GM18517 (cell line): ENCODE results near the gene SCNN1A.

Experiments used
- ATAC-seq: cut with Tn5 transposase; IDR thresholded peaks from one replicate; pipeline ENCODE4 v1.9.1; 2021; ENCODE audit warnings: mild to moderate bottlenecking, moderate library complexity; ENCODE audit not compliant: unreplicated experiment

Gene SCNN1A

DNA sequence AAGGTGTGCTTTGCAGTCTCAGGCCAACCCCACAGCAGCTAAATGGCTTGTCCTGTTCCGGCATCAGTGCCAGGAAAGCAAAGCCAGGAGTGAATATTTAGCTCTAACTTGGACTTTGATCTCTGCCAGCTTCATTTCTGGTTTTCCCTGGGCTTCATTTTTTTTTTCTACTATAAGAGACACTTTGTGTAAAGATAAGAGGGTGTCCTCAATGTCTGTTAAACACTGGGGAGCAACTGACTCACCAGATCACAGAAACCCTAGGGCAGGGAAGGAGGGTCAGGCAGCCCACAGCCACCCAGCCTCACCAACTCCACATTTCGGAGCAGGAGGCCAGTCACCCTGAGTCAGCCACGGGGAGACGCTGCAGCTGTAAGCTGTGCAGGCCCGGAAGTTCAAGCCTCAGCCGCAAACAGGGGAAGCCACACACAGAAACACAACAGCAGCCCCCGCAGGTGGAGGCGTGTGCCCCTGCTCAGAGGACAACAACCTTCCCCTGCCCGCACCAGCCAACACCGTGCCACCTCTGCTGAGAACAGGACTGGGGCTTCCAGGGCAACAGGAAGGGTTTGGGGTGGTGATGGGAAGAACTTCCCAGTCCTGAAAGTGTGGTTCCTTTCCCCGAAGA lies 39.8 kb downstream of the SCNN1A start:
- peak; percentile 70 for ATAC-seq

DNA sequence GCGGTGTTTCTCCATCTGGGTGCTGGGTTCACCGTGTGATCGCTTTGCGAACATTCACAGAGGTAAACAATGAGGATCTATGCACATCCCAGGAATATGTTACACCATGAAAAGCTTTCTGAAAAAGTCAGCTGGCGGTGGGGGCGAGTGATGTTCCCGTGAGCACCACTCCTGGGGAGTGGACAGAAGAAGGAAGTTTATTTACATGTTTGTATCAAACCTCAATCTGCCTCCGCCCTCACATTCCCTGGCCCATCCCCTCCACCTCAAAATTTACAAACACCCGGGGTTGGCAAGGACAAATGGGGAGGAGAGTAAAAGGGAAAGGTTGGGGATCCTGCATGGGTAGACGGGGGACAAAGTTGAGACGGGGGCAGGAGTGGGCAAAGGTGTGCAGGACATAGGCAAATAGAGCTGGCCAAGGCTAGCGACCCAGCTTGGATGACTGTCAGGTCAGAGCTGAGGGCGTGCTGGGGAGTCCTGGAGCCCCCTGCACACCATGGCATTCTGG lies 40.4 kb downstream of the SCNN1A start:
- no peak for ATAC-seq

DNA sequence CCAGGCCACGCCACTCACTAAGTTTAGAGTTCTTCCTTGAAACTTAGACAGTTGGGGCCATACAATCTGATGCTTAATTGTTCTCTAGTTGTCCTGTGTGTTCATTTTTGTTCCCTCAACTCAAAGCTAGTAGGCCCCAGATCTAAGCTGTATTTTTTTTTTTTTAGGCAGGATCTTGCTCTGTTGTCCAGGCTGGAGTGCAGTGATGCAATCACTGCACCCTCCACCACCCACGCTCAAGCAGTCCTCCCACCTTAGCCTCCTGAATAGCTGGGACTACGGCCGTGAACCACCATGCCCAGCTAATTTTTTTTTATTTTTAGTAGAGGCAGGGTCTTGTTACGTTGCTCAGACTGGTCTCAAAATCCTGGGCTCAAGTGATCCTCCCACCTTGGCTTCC lies 41.0 kb downstream of the SCNN1A start:
- ATAC-seq = no peak

DNA sequence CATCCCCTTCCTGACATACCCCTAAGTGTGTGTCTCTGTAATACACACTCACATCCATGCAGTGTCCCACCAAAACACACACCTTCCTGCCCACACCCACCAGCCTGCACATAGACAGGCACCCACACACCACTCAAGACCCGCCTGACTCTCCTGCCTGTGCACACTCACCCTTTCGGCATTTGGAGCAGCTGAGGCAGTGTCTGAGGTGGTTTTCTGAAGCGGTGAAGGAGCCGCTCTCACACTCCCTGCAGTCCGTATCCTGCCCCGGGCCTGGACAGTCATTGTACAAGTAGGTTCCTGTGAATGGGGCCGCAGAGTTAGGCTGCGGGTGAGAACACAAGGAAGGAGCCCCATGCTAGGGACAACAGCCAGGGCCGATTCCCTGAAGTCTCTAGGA lies 41.8 kb downstream of the SCNN1A start:
- ATAC-seq = no peak

DNA sequence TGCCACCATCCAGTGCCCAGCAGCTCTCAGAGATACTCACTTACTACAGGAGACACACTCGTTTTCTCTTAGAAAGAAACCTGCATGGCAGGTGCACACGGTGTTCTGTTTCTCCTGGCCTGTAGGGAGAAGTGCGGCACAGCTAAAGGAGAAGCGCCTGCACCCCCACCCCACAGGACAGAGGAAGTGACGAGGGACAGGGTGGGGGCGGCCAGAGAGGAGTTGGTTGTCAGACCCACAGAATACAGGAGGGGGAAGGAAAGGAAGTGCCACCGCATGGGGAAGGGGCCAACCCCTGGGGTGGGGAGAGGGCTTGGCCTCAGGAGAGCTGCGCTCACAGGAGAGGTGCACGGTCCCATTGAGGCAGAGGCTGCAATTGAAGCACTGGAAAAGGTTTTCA lies 42.3 kb downstream of the SCNN1A start:
- ATAC-seq = no peak

DNA sequence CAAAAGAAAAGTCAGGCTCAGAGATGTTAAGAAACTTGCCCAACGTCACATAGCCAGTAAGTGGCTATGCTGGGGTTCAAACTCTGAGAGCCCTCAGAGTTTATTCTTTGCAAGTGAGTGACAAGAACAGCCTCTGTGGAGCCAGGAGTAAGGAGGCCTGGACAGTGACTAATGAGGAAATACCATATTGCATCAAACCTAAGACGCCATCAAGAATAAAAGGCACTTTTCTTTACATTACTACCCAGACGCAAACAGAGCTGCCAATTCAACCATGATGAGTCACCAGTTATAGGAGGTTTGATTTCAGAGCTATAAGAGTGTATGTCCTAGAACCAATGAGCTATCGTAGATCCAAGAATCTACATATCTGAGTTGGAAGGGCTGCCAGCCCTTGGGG lies 42.9 kb downstream of the SCNN1A start:
- no peak for ATAC-seq

DNA sequence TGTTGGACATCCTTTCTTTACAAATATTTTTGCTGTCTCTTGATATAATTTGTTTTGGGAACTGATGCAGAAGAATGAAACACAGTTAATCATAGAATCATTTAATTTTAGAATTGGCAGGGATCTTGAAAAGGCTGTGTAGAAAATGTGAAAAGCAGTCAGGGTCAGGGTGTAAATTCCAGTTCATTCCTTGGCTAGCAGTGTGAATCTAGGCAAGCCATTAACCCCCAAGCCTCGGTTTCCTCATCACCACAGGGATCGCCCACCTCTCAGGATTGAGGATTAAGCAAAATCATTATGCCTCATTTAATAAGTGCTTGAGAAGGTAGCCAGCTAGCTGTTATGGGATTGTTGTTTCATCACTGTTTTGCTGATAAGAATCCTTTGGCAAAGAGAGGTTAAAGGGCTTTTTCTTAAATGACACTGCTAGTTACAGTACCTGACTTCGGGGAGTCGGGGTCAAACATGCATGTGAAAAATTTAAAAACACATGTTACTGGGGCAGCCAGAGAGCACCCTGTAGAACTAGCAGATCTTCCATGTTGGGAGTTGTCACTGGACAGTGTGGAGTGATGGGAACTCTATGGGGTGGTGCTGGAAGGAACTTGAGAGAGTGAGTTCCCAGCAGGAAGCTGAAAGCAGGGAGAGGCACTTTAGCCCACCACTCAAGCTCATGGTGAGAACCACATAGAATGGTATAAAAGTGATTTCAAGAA lies 44.2 kb downstream of the SCNN1A start:
- no peak for ATAC-seq

DNA sequence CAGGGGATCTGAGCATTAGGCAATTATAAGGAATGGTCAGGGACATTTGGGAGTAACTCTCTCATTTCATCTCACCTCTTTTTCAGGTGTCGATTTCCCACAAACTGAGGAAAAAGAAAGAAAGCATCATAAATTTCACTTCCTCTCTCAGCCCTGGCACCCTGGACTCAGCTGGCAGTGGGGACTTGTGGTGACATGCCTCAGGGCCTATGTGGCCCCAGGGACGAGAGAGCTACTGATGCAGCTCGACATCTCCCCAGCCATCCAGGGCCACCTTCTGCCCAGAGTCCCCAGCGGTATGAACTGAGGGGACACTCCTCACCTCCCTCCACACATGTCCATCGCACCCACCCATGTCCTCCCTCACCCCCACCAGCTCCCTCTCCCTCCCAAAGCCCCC lies 45.2 kb downstream of the SCNN1A start:
- ATAC-seq = no peak

DNA sequence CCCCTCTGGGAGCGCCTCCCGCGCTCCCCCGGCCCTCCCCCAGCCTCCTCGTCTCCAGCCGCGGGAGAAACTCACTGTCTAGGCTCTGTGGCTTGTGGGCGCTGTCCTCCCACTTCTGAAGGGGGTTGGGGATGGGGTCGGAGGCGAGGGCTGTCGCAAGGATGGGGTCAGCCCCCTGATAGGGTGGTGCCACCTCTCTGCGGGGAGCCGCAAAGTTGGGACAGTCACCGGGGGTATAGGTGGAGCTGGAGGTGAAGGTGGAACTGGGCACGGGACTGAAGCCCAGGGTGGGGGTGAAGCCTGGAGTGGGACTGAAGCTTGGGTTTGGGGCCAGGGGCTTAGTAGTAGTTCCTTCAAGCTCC lies 45.7 kb downstream of the SCNN1A start:
- no peak for ATAC-seq

DNA sequence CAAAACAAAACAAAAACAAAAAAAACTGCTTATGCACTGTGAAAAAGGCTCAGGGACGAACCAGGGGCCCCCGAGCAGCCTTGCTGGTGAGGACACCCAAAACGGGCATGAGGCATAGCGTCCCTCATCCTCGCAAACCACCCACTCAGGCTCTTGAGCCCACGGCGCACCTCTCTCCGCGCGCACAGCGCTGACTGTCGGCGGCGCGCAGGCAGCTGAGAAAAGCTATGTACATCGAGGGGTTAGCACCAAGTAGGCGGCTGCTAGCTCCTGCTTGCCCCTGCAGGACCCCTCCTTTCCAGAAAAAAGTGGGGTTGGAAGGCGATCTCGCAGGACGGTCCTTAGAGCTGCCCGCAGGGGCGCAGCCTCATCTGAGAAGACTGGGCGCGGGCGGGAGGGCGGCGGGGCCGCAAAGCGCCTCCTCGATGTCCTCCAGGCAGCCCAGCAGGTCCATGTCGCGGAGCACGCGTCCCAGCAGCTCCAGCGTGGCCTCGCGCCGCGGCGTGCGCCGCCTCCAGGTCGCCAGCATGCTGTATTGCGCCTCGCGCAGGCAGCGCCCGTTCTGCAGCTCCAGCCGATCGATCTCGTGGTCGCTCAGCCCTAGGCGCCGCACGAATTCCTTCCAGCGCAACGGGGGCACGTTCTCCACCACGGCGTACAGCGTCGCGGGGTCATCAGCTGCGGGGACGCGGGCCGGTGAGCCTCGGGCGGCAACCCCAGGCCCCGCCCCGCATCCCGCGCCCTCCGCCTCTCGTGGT lies 46.2 kb downstream of the SCNN1A start:
- no peak for ATAC-seq

DNA sequence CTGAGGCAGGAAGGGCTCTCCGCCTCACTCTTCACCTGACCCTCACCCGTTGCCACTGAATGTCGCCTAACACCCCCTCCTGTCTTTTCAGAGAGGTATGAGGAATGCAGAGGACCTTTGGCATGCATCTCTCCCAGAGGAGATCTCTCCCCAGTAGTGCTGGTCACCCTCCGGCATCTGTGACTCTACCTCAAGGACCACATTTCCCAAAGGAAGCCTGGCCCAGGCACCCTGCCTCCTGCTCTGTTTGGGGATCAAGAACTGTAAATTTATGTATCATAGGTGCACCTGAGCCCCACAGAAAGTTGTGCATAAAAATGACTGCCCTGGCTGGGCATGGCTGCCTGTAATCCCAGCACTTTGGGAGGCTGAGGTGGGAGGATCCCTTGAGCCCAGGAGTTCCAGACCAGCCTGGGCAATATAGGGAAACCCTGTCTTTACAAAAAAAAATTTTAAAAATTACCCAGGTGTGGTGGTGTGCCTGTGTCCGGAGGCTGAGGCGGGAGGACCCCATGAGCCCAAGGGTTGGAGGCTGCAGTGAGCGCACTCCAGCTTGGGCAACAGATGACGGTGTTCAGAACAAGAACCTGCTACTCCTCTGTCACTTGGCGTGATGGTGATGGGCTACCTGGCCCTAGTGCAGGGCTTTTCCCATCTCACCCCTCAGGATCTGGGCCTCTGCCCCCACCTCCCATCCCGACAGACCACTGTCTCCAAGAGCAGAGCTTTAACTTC lies 47.2 kb downstream of the SCNN1A start:
- ATAC-seq = no peak

DNA sequence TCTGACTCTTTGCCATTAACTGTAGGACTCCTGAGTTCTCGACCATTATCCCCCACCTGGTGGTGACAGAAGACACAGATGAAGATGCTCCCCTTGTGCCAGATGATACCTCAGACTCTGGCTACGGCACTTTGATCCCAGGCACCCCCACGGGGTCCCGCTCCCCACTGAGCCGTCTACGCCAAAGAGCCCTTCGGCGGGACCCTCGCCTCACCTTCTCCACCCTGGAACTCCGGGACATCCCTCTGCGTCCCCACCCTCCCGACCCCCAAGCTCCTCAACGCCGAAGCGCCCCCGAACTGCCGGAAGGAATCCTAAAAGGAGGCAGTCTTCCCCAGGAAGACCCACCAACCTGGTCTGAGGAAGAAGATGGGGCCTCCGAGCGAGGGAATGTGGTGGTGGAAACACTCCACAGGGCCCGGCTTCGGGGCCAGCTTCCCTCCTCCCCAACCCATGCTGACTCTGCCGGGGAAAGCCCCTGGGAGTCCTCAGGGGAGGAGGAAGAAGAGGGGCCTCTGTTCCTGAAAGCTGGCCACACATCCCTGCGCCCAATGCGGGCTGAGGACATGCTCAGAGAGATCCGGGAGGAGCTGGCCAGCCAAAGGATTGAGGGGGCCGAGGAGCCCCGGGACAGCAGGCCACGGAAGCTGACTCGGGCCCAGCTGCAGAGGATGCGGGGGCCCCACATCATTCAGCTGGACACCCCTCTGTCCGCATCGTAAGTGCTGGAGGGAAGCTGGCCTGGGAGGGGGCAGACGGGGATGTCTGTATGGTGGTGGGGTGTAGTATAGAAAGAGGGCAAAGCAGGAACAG lies 47.9 kb downstream of the SCNN1A start:
- no peak for ATAC-seq

DNA sequence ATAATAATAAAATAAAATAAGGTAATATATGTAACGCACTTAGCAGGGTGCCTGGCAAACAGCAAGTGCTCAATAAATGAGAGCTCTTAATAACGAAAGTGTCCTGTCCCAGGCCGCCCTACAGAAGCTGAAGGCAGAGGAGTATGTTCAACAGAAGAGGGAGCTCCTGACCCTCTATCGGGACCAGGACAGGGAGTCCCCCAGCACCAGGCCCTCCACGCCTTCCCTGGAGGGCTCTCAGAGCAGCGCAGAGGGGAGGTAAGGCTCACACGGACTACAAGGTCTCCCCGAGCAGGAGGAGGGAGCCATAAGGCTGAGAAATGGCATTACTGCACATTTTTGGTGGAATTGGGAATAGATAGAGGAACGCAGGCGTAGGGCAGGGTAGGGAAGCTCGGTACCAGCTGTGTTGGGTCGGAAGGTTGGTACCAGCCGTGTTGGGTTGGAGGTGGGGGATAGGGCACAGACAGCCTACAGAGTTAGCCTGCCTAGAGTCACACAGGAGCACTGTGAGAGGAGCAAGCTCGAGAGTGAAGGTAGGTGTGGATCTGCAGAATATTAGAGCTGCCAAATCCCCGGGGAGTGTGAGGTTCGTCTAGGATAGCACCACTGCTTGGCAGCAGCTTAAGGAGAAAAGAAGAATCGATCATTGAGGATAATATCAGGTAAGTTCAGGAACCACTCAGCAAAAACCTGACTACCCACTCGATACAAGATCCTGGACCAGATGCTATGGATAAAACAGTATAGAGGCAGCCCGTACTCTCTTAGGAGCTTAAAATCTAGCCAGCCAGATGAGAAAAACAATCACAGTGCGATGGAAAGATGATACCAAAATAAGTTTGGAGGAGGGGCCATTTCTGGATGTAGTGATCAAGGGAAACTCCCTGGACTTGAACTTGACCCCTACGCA lies 48.8 kb downstream of the SCNN1A start:
- ATAC-seq = no peak

DNA sequence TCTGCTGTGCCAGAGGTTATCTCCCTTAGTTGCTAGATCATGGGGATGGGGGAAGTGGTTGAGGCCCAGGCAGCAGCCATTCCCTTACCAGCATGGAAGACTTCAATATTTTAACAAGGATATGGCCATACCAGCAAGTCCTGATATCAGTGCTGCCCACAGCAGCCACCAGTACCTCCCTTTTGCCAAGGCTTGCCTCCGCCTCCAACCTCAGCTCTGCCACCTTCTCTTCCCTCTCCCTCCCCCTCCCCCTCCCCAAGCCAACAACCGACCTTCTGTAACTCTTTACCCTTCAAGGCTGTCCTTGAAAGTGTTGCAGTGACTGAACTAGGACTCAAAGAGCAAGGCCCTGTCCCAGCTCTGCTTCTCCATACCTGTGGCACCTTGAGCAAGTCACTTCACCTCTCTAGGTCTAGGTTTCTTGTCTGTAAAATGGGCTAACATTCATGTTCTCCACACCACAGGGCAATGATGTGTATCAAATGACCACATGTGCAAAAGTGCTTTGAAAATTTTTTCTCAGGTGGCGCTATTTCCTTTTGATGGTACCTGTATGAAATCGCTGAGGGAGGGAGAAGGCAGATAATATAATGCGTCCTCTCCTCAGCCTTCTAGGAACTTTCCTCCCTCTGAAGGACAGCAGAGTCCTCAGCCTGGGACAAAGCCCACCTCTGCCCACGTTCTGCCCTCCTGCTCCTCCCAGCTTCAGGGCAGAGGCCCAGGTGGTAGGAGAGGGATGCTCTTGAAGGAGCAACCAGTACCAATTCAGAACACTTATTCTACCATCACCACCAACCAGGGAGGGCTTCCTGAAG lies 50.2 kb downstream of the SCNN1A start:
- no peak for ATAC-seq

DNA sequence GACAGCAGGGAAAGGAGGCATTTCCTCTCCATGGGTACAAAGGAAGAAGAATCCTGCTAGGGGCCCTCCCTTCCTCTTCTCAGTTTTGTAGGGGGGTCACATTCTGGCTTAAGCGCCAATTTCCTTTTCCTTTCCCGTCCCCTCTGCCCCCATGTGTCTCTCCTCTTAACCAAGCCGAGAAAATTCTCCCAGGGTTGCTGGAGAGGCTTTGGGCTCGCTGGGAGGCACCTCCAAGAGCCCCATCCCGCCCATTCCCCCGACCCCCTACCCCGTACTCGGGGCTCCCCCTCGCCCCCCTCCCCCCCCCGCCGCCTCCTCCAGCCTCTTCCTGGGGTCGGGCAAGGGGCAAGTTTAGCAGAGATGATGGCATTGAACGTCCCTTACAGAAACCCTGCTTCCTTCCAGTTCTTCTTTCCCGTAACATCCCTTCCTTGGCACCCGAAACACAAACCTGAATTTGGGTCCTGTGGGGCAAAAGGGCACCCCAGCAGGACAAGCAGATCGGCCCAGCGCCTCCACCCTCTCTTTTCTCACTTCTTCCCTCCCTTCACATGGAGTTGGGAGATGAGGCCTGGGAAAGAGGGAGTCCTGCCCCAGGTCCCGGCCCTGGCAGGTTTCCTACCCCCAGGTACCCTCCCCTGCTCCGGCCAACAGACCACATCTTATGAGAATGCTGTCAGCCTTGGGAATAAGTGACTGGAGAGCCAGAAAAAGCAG lies 51.2 kb downstream of the SCNN1A start:
- ATAC-seq = no peak

DNA sequence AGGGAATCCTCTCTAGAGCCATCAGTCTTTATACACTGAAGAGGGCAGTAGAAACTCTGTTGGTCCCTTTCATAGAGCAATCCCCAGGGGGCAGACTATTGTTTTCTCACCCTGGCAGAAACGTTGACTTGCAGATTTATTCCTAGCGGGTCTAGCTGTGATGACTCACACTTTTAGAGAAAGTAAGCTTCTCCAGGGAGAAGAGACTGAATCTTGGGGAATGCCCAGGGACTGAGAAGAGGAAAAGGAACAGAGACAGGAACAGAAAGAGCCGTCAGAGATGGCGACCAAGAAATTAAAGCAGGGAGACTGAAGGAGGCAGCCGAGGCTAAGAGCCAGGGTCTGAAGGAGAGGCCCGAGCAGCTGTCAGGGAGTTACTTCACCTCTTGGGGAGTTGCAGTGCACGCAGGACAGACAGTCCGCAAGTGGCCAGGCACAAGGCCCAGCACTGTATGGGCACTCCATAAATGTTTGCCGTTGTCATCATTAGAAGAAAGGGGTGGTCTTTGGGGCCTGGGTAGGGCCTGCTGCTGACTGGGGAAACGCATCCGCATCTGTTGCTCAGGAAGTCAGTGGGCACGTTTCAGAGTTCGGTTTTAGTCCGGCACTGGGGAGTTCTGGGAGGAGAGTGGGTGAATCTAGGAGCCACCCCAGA lies 51.9 kb downstream of the SCNN1A start:
- ATAC-seq = peak; percentile 85

DNA sequence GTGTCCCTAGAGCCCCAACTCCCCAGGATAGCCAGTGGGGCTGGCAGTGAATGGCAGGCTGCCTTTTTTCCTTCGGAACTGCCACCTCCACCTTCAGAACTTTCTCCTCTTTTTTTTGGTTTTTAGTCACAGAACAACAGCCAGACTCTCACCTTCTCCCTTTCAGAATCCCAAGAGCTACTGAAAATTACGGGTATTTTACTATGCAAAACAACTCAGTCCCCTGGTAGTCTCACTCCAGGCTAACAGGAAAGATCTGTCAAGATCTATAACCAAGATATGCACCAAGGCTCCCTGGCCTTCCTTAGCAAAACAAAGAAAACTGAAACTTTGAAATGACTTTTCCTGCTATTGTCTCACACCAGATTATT lies 52.4 kb downstream of the SCNN1A start:
- peak; percentile 37 for ATAC-seq

DNA sequence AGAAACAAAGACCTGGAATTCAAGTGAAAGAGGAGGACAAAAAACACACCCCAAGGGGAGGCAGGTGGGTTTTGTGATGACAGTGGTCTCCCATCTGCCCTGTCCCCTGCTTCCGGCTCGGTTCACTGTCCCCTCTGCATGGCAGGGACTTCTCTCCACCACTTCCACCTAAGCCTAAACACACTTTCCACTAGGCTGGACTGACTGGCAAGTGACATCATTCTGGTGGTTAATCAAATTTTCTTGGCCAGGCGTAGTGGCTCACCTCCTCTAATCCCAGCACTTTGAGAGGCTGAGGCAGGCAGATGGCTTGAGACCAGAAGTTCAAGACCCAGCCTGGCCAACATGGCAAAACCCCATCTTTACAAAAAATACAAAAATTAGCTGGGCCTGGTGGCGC lies 53.0 kb downstream of the SCNN1A start:
- no peak for ATAC-seq
